Measurements from ENCODE around the gene DLGAP3. TPM values are rescaled to one million over a fixed set of nuclear protein-coding genes. Genes with fewer than 3 reads are reported as not detected.

DLGAP3 gene
- total RNA-seq, 1 experiment from 2014 or later: 7.3 TPM

GRCh38 chr1:34896612-34897011, 32.8 kb downstream of the DLGAP3 start:
- peak; percentile 24; the same call in 1 of the 3 replicates for TF ChIP-seq CTCF (conservative IDR thresholded peaks at IDR 0.05)
- Histone ChIP-seq H2BK15ac (ENCODE audit: low read depth, low read length) (no peak overlapping the region), H3K56ac (ENCODE audit: insufficient read length, low read depth, low read length) (no peak overlapping the region), H4K8ac (replicated peaks; ENCODE audit: insufficient read length, low read depth, low read length) (no peak overlapping the region), H3K79me2 (ENCODE audit: insufficient read depth, low read length) (no peaks in the 10 kb centered on the region), H4K91ac (ENCODE audit: insufficient read length, low read depth, low read length) (no peak overlapping the region), H3K23ac (ENCODE audit: insufficient read length, low read depth, low read length) (no peak overlapping the region), H4K5ac (ENCODE audit: insufficient read length, low read depth, low read length) (no peak overlapping the region), H3K4me2 (ENCODE audit: insufficient read depth, insufficient read length, low read length) (no peak overlapping the region), H2AK5ac (ENCODE audit: insufficient read length, low read length) (no peak overlapping the region), H2BK20ac (ENCODE audit: low read depth, low read length, poor library complexity, severe bottlenecking) (no peak overlapping the region), H3K27ac (ENCODE audit: insufficient read length, low read depth, low read length) (no peak overlapping the region), H3K18ac (ENCODE audit: insufficient read length, low read depth, low read length) (no peak overlapping the region), H3K14ac (ENCODE audit: insufficient read depth, low read length) (no peak overlapping the region), H3K9ac (ENCODE audit: extremely low read depth, insufficient read length, low read length) (no peak overlapping the region), H3K4ac (ENCODE audit: low read depth, low read length) (no peak overlapping the region), H3K9me3 (ENCODE audit: control insufficient read depth, low read depth, low read length) (no peaks in the 10 kb centered on the region), H2BK120ac (ENCODE audit: low read depth, low read length, poor library complexity, severe bottlenecking) (no peak overlapping the region), H2BK5ac (ENCODE audit: insufficient read length, low read length) (no peak overlapping the region), H2AFZ (ENCODE audit: low read length) (no peak overlapping the region), H2BK12ac (ENCODE audit: insufficient read length, low read depth, low read length) (no peak overlapping the region), H3K23me2 (ENCODE audit: insufficient read length, low read depth, low read length, poor library complexity, severe bottlenecking) (no peaks in the 10 kb centered on the region), H4K20me1 (ENCODE audit: control insufficient read depth, insufficient read depth, insufficient read length) (no peaks in the 10 kb centered on the region), H3T11ph (ENCODE audit: low read length) (no peak overlapping the region), H3K79me1 (ENCODE audit: insufficient read depth, low read depth, low read length, poor library complexity, severe bottlenecking) (no peaks in the 10 kb centered on the region), H3K27me3 (ENCODE audit: insufficient read depth, low read length) (no peaks in the 10 kb centered on the region), H3K4me1 (ENCODE audit: insufficient read depth, low read length) (no peaks in the 10 kb centered on the region)
- peaks cover 13 to 14% of the 10 kb centered on the region in 2 experiments for H3K9me3 Mint-ChIP-seq
- H3K27ac Mint-ChIP-seq: no peak overlapping the region
- no CpG with 5 or more reads among the region's 1 CpG for WGBS (ENCODE audit: extremely low coverage, insufficient read length, low lambda C conversion rate)
- no peak for DNase-seq
- no peak overlapping the region for H3K4me3 Mint-ChIP-seq
- peaks cover 9 to 12% of the 10 kb centered on the region in 2 experiments for H3K4me1 Mint-ChIP-seq
- H3K36me3 Mint-ChIP-seq (ENCODE audit: insufficient read depth in 1 of 3, low read depth in 3 of 3): peaks cover 0 to 10% (median 6%) of the 10 kb centered on the region in 3 experiments; a peak in 6 of 7 replicates
- H3K27me3 Mint-ChIP-seq (ENCODE audit: low read depth): peaks cover 18% of the 10 kb centered on the region
